ENCODE measurements around the gene PLEKHN1.

The PLEKHN1 gene

DNA sequence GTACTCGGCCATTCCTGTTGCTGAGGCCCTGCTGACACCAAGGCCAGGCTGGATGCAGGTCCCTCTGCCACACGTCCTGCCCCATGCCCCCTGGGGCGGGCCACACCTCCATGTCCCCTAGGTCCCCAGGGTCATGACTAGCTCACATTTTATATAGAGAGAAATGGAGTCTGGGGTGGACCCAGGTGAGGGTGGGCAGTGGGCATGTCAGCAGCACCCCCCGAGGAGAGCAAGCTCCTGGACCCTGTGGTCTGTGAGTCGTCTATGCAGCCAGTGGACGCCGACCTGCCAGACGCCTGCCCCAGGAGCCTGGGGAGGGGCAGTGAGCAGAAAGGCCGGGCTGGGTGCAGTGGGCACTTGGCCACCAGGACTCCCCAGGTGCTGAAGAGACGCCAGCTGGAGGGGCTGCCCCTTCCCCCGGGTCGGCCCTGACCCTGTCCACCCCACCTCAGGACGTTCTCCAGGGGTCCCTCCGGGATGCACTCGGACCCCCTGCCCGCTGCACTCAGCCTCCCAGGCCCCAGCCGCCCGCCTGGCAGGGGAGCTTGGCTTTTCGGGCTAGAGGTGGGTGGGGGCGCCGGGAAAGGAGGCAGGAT lies 26.7 kb upstream of the PLEKHN1 start:
- H2AFZ ChIP-seq, result no peak overlapping the region
- TF ChIP-seq, protein P1, sequence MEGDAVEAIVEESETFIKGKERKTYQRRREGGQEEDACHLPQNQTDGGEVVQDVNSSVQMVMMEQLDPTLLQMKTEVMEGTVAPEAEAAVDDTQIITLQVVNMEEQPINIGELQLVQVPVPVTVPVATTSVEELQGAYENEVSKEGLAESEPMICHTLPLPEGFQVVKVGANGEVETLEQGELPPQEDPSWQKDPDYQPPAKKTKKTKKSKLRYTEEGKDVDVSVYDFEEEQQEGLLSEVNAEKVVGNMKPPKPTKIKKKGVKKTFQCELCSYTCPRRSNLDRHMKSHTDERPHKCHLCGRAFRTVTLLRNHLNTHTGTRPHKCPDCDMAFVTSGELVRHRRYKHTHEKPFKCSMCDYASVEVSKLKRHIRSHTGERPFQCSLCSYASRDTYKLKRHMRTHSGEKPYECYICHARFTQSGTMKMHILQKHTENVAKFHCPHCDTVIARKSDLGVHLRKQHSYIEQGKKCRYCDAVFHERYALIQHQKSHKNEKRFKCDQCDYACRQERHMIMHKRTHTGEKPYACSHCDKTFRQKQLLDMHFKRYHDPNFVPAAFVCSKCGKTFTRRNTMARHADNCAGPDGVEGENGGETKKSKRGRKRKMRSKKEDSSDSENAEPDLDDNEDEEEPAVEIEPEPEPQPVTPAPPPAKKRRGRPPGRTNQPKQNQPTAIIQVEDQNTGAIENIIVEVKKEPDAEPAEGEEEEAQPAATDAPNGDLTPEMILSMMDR (IDR thresholded peaks at IDR 0.05), result no peak
- H3K9ac ChIP-seq, result no peak overlapping the region
- no peaks in the 10 kb centered on the region for H3K79me2 ChIP-seq
- peak overlapping the region; percentile 61 for H3K4me2 ChIP-seq (ENCODE audit: low read length)
- H3K27ac ChIP-seq, result no peak overlapping the region
- no peaks in the 10 kb centered on the region for H3K36me3 ChIP-seq (ENCODE audit: control insufficient read depth, insufficient read depth, low read length)
- no peaks in the 10 kb centered on the region for H3K27me3 ChIP-seq (ENCODE audit: control insufficient read depth, insufficient read depth, low read length)
- H3K4me3 ChIP-seq (ENCODE audit: low read depth, low read length), result no peak overlapping the region
- H3K4me1 ChIP-seq, result peaks cover 2% of the 10 kb centered on the region
- H3K9me3 ChIP-seq (ENCODE audit: control insufficient read depth, low read length), result no peaks in the 10 kb centered on the region

DNA sequence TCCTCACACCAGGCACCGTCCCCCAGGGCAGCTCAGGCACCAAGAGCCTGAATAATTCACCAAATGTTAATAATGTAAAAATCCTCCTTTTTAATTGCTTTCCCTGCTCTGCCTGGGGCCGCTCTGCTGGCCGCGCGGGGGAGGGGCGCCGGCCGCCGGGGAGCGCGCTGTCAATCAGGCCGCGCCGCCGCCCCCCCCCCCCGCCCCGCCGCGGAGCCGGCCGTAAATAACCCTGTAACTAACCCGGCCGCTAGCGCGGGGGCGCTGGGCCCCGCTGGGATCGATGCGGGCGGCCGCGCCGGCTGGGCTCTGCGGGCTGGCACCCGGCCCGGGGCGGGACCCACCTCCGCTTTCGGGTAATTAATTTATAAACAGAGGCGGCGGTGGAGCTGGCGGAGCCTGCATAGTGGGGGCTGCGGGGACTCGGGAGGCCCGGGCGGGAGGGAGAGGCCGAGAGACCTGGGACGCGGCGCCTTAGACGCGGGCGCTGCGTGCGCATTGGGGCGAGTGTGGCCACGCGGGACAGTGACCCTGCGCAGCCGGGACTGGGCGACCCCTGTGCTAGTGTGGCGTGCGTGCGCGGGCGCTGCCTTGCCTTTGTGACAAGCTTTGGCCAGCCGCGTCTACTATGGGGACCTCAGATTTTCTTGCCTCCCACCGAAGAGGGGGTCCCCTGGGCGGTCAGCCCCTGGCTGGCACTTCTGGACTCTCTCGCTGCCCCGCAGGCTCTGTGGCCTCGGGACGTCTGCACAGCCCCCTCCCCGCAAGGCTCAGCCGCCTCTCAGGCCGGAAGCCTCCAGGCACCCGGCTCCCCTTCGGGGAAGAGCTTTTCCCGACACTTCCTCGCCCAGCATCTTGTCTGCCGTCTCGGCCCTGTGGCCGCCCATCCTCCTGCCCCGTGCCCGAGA lies 25.9 kb upstream of the PLEKHN1 start:
- peaks cover 2% of the 10 kb centered on the region for H3K4me1 ChIP-seq
- no peaks in the 10 kb centered on the region for H3K27me3 ChIP-seq (ENCODE audit: control insufficient read depth, insufficient read depth, low read length)
- H3K4me2 ChIP-seq (ENCODE audit: low read length), result peak overlapping the region; percentile 82
- H3K79me2 ChIP-seq, result no peaks in the 10 kb centered on the region
- TF ChIP-seq, protein P1 (IDR thresholded peaks at IDR 0.05), result no peak
- H3K9me3 ChIP-seq (ENCODE audit: control insufficient read depth, low read length), result no peaks in the 10 kb centered on the region
- no peak overlapping the region for H3K9ac ChIP-seq
- peak overlapping the region; percentile 38 for H2AFZ ChIP-seq
- no peak overlapping the region for H3K27ac ChIP-seq
- H3K36me3 ChIP-seq (ENCODE audit: control insufficient read depth, insufficient read depth, low read length), result no peaks in the 10 kb centered on the region
- H3K4me3 ChIP-seq (ENCODE audit: low read depth, low read length), result peak overlapping the region; percentile 31

DNA sequence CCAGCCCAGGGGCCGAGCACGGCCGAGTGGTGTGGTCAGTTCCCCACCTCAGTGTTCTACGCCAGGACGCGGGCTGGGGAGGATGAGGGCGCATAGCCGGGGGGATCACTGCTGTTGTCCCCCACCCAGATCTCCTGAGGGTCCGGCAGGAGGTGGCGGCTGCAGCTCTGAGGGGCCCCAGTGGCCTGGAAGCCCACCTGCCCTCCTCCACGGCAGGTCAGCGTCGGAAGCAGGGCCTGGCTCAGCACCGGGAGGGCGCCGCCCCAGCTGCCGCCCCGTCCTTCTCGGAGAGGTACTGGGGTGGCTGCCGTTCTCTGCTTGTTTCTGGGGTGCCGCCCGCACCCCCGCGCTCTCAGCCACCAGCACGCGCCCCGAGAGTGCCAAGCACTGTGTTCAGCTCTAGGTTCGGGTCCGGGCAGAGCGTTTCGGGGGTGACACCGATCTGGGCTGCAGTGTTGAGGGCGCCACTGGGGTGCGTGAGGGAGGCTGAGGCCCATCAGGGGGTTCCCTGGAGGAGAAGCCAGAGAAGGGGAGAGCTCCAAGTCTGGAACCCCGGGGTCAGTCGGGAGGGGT lies 25.2 kb upstream of the PLEKHN1 start:
- Histone ChIP-seq H3K36me3 (ENCODE audit: control insufficient read depth, insufficient read depth, low read length) (no peaks in the 10 kb centered on the region), H2AFZ (peak overlapping the region; percentile 38), H3K4me3 (ENCODE audit: low read depth, low read length) (peak overlapping the region; percentile 31), H3K9ac (no peak overlapping the region), H3K4me2 (ENCODE audit: low read length) (peak overlapping the region; percentile 82), H3K27me3 (ENCODE audit: control insufficient read depth, insufficient read depth, low read length) (no peaks in the 10 kb centered on the region), H3K4me1 (peaks cover 2% of the 10 kb centered on the region), H3K79me2 (no peaks in the 10 kb centered on the region), H3K9me3 (ENCODE audit: control insufficient read depth, low read length) (no peaks in the 10 kb centered on the region), H3K27ac (no peak overlapping the region)
- TF ChIP-seq, protein P1 (IDR thresholded peaks at IDR 0.05), result no peak

DNA sequence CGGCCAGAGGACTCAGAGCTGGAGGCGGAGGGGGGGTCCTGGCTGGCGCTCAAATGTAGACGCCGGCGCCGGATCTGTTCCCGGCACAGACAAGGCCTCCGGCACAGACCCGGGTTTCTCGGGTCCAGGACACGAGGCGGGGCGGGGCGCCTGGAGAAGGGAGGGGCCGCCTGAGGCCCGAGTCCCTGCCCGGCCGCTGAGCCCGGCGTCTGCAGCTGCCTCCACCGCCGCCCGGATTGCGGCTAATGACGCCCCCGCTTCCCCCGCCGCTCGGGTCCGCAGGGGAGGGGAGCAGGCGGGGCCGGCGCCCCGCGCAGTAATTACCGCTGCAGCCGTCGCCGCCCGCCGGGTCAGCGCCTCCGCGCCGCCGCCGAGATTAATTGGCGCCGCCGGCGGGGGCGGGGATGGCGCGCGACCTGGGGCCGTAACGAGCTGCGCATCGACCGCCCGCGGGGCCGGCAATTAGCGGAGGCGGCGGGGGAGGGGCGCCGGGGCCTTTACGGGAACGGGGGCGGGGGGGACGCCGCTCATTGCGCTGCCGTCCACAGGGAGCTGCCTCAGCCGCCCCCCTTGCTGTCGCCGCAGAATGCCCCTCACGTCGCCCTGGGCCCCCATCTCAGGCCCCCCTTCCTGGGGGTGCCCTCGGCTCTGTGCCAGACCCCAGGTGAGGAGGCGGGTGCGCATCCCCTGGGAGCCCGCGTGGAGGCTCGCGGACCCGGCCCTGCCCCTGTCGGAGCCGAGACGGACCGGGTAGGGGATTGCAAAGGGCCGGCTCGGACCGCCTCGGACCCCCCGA lies 24.5 kb upstream of the PLEKHN1 start:
- H3K9me3 ChIP-seq (ENCODE audit: control insufficient read depth, low read length), result no peaks in the 10 kb centered on the region
- peak overlapping the region; percentile 22 for H2AFZ ChIP-seq
- no peak overlapping the region for H3K4me3 ChIP-seq (ENCODE audit: low read depth, low read length)
- no peaks in the 10 kb centered on the region for H3K79me2 ChIP-seq
- no peak overlapping the region for H3K9ac ChIP-seq
- TF ChIP-seq, protein P1 (IDR thresholded peaks at IDR 0.05), result no peak
- H3K4me2 ChIP-seq (ENCODE audit: low read length), result peak overlapping the region; percentile 82
- H3K4me1 ChIP-seq, result peaks cover 2% of the 10 kb centered on the region
- no peak overlapping the region for H3K27ac ChIP-seq
- no peaks in the 10 kb centered on the region for H3K27me3 ChIP-seq (ENCODE audit: control insufficient read depth, insufficient read depth, low read length)
- no peaks in the 10 kb centered on the region for H3K36me3 ChIP-seq (ENCODE audit: control insufficient read depth, insufficient read depth, low read length)

Measured in parathyroid adenoma (tissue), 2 donors.